Lower lobe of right lung (tissue), 2 donors: ENCODE results near the gene NT5C1A. TPM values are rescaled to one million over a fixed set of nuclear protein-coding genes. Genes with fewer than 3 reads are reported as not detected.
A peak's percentile ranks its signal among the peaks of the same experiment; 100 is the strongest.

Experiments used
- ATAC-seq, 2 donors: fragments of 200-7000 bp; cut with Tn5 transposase; one replicate each; pipeline ENCODE4 v1.9.1; 2020 to 2022; ENCODE audit warnings: mild to moderate bottlenecking in 2 of 2, moderate library complexity in 2 of 2
- DNase-seq: peaks from one replicate; pipeline ENCODE4 v3.0.0-alpha.2; 2020
- H3K27ac ChIP-seq: fragments of 200-600 bp; one replicate; pipeline ENCODE4 v1.8.0; 2022
- H3K27me3 ChIP-seq: fragments of 200-600 bp; one replicate; pipeline ENCODE4 v1.8.0; 2022; ENCODE audit warnings: low read depth
- H3K36me3 ChIP-seq: fragments of 200-600 bp; one replicate; pipeline ENCODE4 v1.8.0; 2022; ENCODE audit warnings: mild to moderate bottlenecking
- H3K4me1 ChIP-seq: fragments of 200-600 bp; one replicate; pipeline ENCODE4 v1.8.0; 2022
- H3K4me3 ChIP-seq: fragments of 200-600 bp; one replicate; pipeline ENCODE4 v1.8.0; 2022; ENCODE audit warnings: mild to moderate bottlenecking
- H3K9me3 ChIP-seq: fragments of 200-600 bp; one replicate; pipeline ENCODE4 v1.8.0; 2022
- CTCF ChIP-seq: fragments of 200-600 bp; IDR thresholded peaks from one replicate; pipeline ENCODE4 v1.8.0; 2022; ENCODE audit warnings: antibody characterized with exemption, mild to moderate bottlenecking
- intact Hi-C: fragments of 100-400 bp; cut with DNase I; formaldehyde crosslinking; loops from one replicate; pipeline ENCODE4 v1.11.0; 2022
- total RNA-seq: library from RNA; stranded (reverse); fragmentation: NEBNext Ultra II Directional; extraction: Animal tissue kit (Norgen Biotek cat#: 25700); gene quantifications from one replicate; pipeline ENCODE4 v1.2.1, GENCODE V29; 2021
- donor health status: DM: no; HTN: yes; CAD: no; lungs with severe emphysema.

NT5C1A gene
- total RNA-seq, 1 donor from 2014 or later: not detected

GRCh38 chr1:39692152-39693074 lies 20.5 kb upstream of the NT5C1A start:
- DNase-seq (peak; percentile 73), ATAC-seq (peak; percentile 68 to 71)

GRCh38 chr1:39691383-39692151 lies 19.7 kb upstream of the NT5C1A start, which contains the start of gene HPCAL4:
Gene HPCAL4 (minus strand): TSS chr1:39691433. CDS start chr1:39684603, 6,830 bp downstream.
- H3K27me3 ChIP-seq: peaks cover 35% of the 10 kb centered on the region
- no peaks in the 10 kb centered on the region for H3K9me3 ChIP-seq

More at GRCh38 chr1:39692152-39693074, 20.5 kb upstream of the NT5C1A start:
- Histone ChIP-seq H3K4me3 (peak overlapping the region; percentile 54), H3K27me3 (peaks cover 35% of the 10 kb centered on the region), H3K27ac (no peak overlapping the region), H3K9me3 (no peaks in the 10 kb centered on the region), H3K4me1 (peaks cover 22% of the 10 kb centered on the region), H3K36me3 (no peaks in the 10 kb centered on the region)
- intact Hi-C loops: no loop called here
- no peak for TF ChIP-seq CTCF

GRCh38 chr1:39690794-39691382 lies 19.0 kb upstream of the NT5C1A start:
- H3K9me3 ChIP-seq: no peaks in the 10 kb centered on the region
- peaks cover 22% of the 10 kb centered on the region for H3K4me1 ChIP-seq
- peaks cover 35% of the 10 kb centered on the region for H3K27me3 ChIP-seq
- intact Hi-C loops: no loop called here
- ATAC-seq: peak in 1 of 2 donors; percentile 23
- DNase-seq: no peak
- no peak for TF ChIP-seq CTCF
- H3K27ac ChIP-seq: no peak overlapping the region
- H3K36me3 ChIP-seq: no peaks in the 10 kb centered on the region
- H3K4me3 ChIP-seq: peak overlapping the region; percentile 54

More at GRCh38 chr1:39691383-39692151, 19.7 kb upstream of the NT5C1A start, which contains the start of gene HPCAL4:
- intact Hi-C loops: no loop called here
- peaks cover 22% of the 10 kb centered on the region for H3K4me1 ChIP-seq
- H3K4me3 ChIP-seq: peak within 1 kb of the TSS; percentile 54
- no peak within 1 kb of the TSS for H3K27ac ChIP-seq
- no peak for TF ChIP-seq CTCF
- ATAC-seq (peak; percentile 96 to 98), DNase-seq (peak; percentile 93)
- H3K36me3 ChIP-seq: no peaks in the 10 kb centered on the region

GRCh38 chr1:39690225-39690624 lies 18.3 kb upstream of the NT5C1A start:
- DNase-seq (no peak), ATAC-seq (no peak)
- no peak for TF ChIP-seq CTCF
- H3K36me3 ChIP-seq: no peaks in the 10 kb centered on the region
- H3K9me3 ChIP-seq: no peaks in the 10 kb centered on the region
- H3K27ac ChIP-seq: no peak overlapping the region
- peaks cover 22% of the 10 kb centered on the region for H3K4me1 ChIP-seq
- H3K27me3 ChIP-seq: peaks cover 36% of the 10 kb centered on the region
- H3K4me3 ChIP-seq: no peak overlapping the region
- intact Hi-C loops: no loop called here

GRCh38 chr1:39689635-39690034 lies 17.7 kb upstream of the NT5C1A start:
- Histone ChIP-seq H3K9me3 (no peaks in the 10 kb centered on the region), H3K27ac (no peak overlapping the region), H3K4me1 (peaks cover 22% of the 10 kb centered on the region), H3K27me3 (peaks cover 42% of the 10 kb centered on the region), H3K36me3 (no peaks in the 10 kb centered on the region), H3K4me3 (no peak overlapping the region)
- TF ChIP-seq CTCF: no peak
- DNase-seq (no peak), ATAC-seq (no peak)
- intact Hi-C loops: no loop called here
